Muscle layer of duodenum (tissue), 2 donors: ENCODE measurements around the gene AFAP1.
"Not testable (repeated sequence)": the region's sequence is repeated elsewhere in the genome, so short reads cannot be mapped to it uniquely, and the experiment has no call there.

Experiments
- H3K27ac ChIP-seq: one replicate; pipeline ENCODE4 v1.7.0; 2013; ENCODE audit warnings: mild to moderate bottlenecking, low read length
- H3K27me3 ChIP-seq: one replicate; pipeline ENCODE4 v1.7.0; 2013; ENCODE audit warnings: low read depth, mild to moderate bottlenecking, control low read depth, low read length
- H3K36me3 ChIP-seq, 2 donors: one replicate each; pipeline ENCODE4 v1.7.0; 2013; ENCODE audit warnings: low read length in 2 of 2, control low read depth in 1 of 2, mild to moderate bottlenecking in 1 of 2; ENCODE audit not compliant: insufficient read depth in 2 of 2, control insufficient read depth in 1 of 2
- H3K4me1 ChIP-seq, 2 donors: one replicate each; pipeline ENCODE4 v1.7.0; 2013; ENCODE audit warnings: low read length in 2 of 2, mild to moderate bottlenecking in 2 of 2, control low read depth in 1 of 2, moderate library complexity in 1 of 2; ENCODE audit not compliant: insufficient read depth in 2 of 2, control insufficient read depth in 1 of 2
- H3K4me3 ChIP-seq, 2 donors: one replicate each; pipeline ENCODE4 v1.7.0; 2013; ENCODE audit warnings: low read length in 2 of 2, low read depth in 1 of 2, mild to moderate bottlenecking in 1 of 2
- H3K9me3 ChIP-seq, 2 donors: one replicate each; pipeline ENCODE4 v1.7.0; 2013; ENCODE audit warnings: low read length in 2 of 2, control low read depth in 1 of 2, mild to moderate bottlenecking in 1 of 2; ENCODE audit not compliant: control insufficient read depth in 1 of 2
- donor health status: healthy.

AFAP1 gene

DNA sequence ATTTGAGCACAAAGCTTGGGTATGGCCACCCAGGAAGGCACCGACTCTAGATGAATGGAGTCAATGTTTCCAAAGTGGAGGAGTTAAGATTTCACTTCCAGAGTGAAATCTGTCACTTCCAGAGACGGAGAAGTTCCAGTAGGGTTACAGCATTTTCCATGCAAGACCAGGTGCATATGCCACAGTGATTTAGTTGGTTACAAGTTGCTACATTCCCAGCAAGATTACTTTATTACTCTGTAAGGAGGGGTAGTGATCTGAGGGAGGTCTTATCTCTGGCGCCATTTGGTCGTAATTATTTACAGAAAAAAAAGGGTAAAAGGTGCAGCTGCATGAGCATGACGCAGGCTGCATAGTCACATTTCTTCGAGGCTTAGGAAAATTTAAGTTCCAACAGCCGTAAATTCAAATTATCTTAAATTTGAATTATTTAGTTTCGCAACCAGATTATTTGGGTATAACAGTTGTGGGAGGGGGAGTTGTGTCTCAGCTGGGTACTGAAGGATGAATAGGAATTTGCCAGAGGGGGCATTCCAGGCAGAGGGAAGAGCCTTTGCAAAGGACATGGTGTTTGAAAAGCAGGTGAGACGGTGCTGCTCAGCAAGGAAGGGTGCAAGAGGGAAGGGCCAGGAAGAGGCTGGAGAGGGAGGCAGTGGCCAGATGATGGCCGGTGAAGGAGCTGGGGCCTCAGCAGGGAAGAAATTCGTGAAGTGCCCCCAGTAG, 17.4 kb upstream of the AFAP1 start:
- no peaks in the 10 kb centered on the region for H3K27me3 ChIP-seq
- H3K9me3 ChIP-seq, result no peaks in the 10 kb centered on the region
- no peak overlapping the region for H3K4me3 ChIP-seq
- H3K36me3 ChIP-seq, result no peaks in the 10 kb centered on the region
- peak overlapping the region; percentile 10 for H3K27ac ChIP-seq
- peaks cover 8 to 17% of the 10 kb centered on the region in 2 donors for H3K4me1 ChIP-seq

DNA sequence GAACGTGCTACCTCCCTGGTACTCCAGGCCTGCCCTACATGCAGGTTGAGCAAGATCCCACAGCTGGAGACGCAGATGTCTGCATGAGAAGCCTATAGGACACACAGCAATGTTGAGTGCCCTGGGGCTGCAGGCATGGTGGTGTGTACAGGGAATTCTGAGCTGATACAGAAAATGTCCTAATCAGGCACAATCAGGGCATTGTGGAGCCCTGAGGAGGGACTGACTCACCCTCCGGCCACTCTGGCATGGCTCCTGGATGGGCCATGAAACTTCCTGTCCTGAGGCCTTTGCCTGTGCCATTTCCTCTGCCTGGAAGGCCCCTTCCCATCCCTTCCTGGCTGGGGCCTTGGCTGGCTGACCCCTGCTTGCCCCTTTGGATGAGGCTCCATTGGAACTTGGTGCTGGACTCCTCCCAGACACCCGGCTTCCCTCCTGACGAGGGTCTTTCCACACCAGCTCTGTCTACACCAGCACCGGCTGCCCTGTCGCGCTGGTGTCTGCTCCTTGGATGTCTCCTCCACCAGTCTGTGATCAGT, 16.7 kb upstream of the AFAP1 start:
- no peak overlapping the region for H3K4me3 ChIP-seq
- H3K36me3 ChIP-seq, result no peaks in the 10 kb centered on the region
- H3K27ac ChIP-seq, result peak overlapping the region; percentile 10
- H3K27me3 ChIP-seq, result no peaks in the 10 kb centered on the region
- H3K4me1 ChIP-seq, result peaks cover 8 to 14% of the 10 kb centered on the region in 2 donors
- no peaks in the 10 kb centered on the region for H3K9me3 ChIP-seq

DNA sequence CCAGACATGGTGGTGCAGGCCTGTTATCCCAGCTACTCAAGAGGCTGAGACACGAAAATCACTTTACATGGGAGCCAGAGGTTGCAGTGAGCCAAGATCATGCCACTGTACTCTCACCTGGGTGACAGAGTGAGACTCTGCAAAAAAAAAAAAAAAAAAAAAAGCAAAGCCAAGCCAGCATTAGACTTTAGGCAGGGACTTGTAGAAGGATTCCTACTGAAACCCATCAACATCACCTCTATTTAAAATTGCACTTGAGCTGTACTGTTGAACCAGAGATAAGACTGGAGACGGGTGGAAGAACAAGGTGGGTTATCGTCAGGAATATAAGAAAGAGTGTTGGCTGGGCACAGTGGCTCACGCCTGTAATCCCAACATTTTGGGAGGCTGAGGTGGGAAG, 15.7 kb upstream of the AFAP1 start:
- Histone ChIP-seq H3K4me3 (no peak overlapping the region), H3K4me1 (peaks cover under 1 to 6% of the 10 kb centered on the region in 2 donors), H3K27ac (no peak overlapping the region), H3K27me3 (no peaks in the 10 kb centered on the region), H3K9me3 (no peaks in the 10 kb centered on the region), H3K36me3 (no peaks in the 10 kb centered on the region)

DNA sequence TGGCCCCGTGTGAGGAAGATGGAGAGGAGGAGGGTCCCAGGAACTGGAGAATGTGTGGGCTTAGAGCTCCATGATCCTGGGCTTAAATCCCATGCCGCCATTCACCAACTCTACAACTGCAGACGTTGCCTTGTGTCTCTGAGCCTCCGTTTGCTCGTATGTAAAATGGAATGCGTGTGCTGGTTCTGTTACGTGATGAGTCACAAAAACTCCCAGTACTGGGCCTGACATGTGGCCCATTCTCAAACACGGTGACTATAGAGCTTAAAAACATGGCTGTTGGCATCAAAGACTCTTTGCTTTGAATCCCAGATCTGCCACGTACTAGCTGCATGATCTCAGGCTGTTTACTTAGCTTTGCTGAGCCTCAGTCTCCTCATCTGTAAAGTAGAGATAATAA, 13.0 kb upstream of the AFAP1 start:
- H3K4me3 ChIP-seq, result no peak overlapping the region
- H3K27ac ChIP-seq, result no peak overlapping the region
- no peaks in the 10 kb centered on the region for H3K27me3 ChIP-seq
- H3K9me3 ChIP-seq, result no peaks in the 10 kb centered on the region
- H3K4me1 ChIP-seq, result peaks cover 5 to 9% of the 10 kb centered on the region in 2 donors
- no peaks in the 10 kb centered on the region for H3K36me3 ChIP-seq

DNA sequence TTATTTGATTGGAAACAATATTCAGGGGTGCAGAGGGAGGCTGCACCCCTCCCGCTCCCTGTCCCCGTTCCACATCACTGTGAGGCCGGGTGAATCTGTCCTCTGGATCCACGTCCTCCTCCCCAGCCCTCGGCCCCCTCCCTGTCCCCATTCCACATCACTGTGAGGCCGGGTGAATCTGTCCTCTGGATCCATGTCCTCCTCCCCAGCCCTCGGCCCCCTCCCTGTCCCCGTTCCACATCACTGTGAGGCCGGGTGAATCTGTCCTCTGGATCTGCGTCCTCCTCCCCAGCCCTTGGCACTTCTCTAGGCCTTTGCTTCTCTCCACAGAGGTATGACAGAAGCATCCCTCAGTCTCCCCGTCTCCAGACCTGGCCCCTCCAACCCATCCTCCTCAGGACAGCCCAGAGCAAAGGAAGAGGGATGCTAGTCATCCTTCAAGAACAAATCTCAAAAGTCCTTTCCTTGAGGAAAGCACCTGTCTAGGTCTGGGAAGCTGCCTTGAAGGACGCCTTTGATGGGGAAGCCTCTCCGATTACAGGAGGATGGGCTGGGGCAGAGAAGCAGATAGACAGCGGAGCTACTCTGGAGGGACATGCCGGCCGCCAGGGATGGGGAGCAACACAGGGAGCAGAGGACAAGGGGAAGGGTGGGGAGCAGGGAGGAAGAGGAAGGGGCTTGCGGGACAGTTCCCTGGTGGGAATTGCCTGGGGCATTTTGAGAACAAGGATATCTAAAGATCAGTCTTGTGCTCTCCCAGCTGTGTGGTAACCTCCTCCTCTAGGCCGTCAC, 10.8 kb upstream of the AFAP1 start:
- Histone ChIP-seq H3K4me1 (peaks cover 5 to 9% of the 10 kb centered on the region in 2 donors), H3K27ac (no peak overlapping the region), H3K4me3 (no peak overlapping the region), H3K9me3 (no peaks in the 10 kb centered on the region), H3K27me3 (no peaks in the 10 kb centered on the region), H3K36me3 (no peaks in the 10 kb centered on the region)

DNA sequence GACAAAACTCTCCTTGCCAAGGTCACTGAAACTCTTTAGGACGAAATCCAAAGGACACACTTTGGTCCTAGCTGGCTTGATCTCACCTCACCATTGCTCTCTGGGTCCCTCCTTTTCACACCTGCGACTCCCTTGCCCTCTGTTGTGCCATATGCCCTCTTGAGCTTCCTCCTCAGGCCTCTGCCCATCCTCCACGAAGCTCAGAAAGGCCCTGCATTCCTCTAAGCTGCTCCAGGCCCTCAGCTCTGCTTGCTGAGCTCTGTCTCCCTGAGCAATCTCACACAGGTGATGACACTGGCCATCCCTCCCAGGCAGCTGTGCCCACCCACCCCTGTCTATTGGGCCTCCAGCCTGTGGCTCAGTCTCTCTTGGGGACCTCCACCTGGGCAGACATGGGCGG, 10.1 kb upstream of the AFAP1 start:
- Histone ChIP-seq H3K27me3 (no peaks in the 10 kb centered on the region), H3K36me3 (no peaks in the 10 kb centered on the region), H3K27ac (no peak overlapping the region), H3K9me3 (no peaks in the 10 kb centered on the region), H3K4me1 (peaks cover 5 to 9% of the 10 kb centered on the region in 2 donors), H3K4me3 (no peak overlapping the region)

DNA sequence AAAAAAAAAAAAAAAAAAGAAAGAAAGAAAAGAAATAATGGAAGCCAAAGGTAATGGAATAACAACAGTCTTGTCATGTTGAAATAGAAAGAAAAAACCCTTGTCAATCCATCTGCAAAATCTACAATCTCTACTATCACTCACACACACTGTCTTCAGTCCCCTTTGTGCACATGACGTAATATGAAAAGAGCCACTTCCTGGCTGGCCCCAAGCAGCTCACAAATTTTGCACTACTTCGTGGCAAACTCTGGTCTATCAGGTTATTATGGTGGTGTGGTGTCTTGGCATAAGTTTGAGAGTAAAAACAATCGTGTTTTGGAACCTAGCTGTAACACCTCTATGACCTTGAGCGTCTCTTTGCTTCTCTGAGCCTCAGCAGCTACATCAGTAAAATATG, 8.3 kb upstream of the AFAP1 start:
- Histone ChIP-seq H3K4me3 (no peak overlapping the region), H3K27me3 (no peaks in the 10 kb centered on the region), H3K4me1 (peaks cover 5 to 9% of the 10 kb centered on the region in 2 donors), H3K9me3 (no peaks in the 10 kb centered on the region), H3K27ac (no peak overlapping the region), H3K36me3 (no peaks in the 10 kb centered on the region)

DNA sequence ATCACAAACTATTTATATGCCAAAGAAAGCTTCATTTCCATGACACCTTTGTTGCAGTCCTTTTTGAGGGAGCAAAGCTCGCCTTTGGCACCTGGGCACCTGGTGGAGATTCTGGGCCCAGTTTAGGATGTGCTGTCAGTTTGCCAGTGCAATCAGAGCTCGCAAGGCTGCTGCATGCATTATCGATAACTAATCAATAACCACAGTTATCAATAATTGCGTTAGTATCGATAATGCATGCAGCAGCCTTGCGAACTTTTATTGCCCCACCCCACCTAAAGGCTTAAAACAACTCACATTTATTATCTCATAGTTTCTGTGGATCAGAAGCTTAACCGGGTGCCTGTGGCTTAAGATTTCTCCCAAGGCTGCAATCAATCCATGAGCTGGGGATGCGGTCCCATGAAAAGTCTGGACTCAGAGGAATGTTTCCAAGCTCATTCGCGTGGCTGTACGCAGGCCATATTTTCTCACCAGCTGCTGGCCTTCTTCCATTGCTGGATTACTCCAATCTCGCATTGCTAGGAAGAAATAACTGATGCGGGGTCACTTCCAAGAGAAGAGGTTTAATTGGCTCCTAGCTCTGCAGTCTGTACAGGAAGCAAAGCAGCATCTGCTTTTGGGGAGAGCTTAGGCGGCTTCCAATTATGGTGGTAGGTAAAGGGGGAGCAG, 6.2 kb upstream of the AFAP1 start:
- no peak overlapping the region for H3K4me3 ChIP-seq
- H3K9me3 ChIP-seq, result no peaks in the 10 kb centered on the region
- no peaks in the 10 kb centered on the region for H3K27me3 ChIP-seq
- H3K36me3 ChIP-seq, result no peaks in the 10 kb centered on the region
- peaks cover 5 to 9% of the 10 kb centered on the region in 2 donors for H3K4me1 ChIP-seq
- H3K27ac ChIP-seq, result no peak overlapping the region

DNA sequence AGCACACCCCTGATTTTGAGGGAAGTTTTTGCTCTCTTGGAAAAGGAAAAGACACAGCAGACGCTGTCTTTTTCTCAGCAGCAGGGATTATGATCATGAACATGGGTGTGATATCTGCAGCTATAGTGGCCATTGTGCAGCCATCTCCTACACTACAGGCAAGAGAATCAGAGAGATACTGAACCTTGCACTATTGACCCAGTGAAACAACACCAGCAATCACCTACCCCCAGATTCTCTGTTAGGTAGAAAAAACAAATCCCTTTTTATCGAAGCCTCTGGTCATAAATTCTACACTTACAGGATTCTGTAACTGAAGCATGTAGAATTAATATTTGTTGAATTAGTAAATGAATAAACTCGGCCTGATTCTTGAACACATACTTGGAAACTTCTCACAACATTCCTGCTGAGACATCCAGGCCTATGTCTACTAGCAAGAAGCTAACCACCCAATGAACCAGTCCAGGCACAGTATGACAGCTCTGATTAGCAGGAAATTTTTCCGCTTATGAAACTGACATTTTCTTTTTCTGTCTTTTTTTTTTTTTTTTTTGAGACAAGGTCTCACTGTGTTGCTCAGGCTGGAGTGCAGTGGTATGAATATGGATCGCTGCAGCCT, 5.0 kb upstream of the AFAP1 start:
- Histone ChIP-seq H3K4me3 (no peak overlapping the region), H3K36me3 (no peaks in the 10 kb centered on the region), H3K27me3 (no peaks in the 10 kb centered on the region), H3K9me3 (no peaks in the 10 kb centered on the region), H3K27ac (no peak overlapping the region), H3K4me1 (peaks cover 5 to 13% of the 10 kb centered on the region in 2 donors)

DNA sequence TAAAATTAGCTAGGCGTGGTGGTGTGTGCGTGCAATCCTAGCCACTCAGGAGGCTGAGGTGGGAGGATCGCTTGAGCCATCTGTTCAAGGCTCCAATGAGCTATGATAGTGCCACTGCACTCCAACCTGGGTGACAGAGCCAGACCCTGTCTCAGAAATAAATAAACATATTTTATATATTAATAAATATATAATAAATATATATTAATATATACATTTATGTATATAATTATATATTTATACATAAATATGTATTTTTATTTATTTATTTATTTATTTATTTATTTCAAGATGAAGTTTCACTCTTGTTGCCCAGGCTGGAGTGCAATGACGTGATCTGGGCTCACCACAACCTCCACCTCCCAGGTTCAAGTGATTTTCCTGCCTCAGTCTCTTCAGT, 4.0 kb upstream of the AFAP1 start:
- H3K36me3 ChIP-seq, H3K27ac ChIP-seq, H3K9me3 ChIP-seq, H3K27me3 ChIP-seq, H3K4me1 ChIP-seq, H3K4me3 ChIP-seq: not testable (repeated sequence)

DNA sequence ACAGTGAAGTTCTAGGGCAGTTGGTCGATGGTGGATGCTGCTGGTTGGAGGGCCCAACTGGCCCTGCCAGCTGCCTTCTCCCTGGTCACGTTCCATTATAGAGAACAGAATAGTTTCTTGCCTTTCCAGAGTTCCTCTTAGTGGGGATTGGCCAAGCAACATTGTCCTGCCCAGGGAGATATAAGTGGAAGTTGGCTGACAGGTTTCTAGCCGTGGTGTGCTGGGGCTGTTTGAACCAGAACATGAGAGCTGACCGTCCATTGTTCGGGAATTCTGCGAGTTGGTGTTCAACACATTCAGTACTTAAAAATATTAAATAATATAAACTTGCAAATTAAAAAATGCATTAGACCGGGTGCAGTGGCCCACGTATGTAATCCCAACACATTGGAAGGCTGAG, 3.5 kb upstream of the AFAP1 start:
- no peak overlapping the region for H3K4me3 ChIP-seq
- peaks cover 0 to 5% of the 10 kb centered on the region in 2 donors for H3K4me1 ChIP-seq
- no peak overlapping the region for H3K27ac ChIP-seq
- no peaks in the 10 kb centered on the region for H3K36me3 ChIP-seq
- no peaks in the 10 kb centered on the region for H3K27me3 ChIP-seq
- H3K9me3 ChIP-seq, result no peaks in the 10 kb centered on the region
